ENCODE data around the gene FAM83D. TPM values are rescaled to one million over a fixed set of nuclear protein-coding genes. Genes with fewer than 3 reads are reported as not detected.

FAM83D gene
- total and polyA plus RNA-seq, 2 of the 4 experiments (the other 2 are of a cell fraction): 20.4 to 26.4 TPM

- peak overlapping the region; percentile 73 for H3K14ac ChIP-seq (replicated peaks; ENCODE audit: low read depth, low read length)
- no peaks in the 10 kb centered on the region; the same call in 1 of the 2 replicates for H3K36me3 ChIP-seq (ENCODE audit: control insufficient read depth, insufficient read depth, low read length)
- H4K8ac ChIP-seq (ENCODE audit: low read depth in 2 of 2, low read length in 2 of 2): peak overlapping the region; percentile 82 to 93
- in situ Hi-C loops (cut with MboI; ENCODE audit: low sequenced_read_pairs) (no loop called here), dilution Hi-C loops (cut with HindIII; ENCODE audit: low sequenced_read_pairs, unreplicated experiment) (no loop called here), intact Hi-C loops (cut with micrococcal nuclease) (no loop called here)
- H2BK20ac ChIP-seq (ENCODE audit: low read depth, low read length): peak overlapping the region; percentile 98
- H3K18ac ChIP-seq (ENCODE audit: low read depth, low read length): peak overlapping the region; percentile 30; the same call in 1 of the 2 replicates
- no peaks in the 10 kb centered on the region for H3K27me3 ChIP-seq (ENCODE audit: control insufficient read depth, insufficient read depth, low read length)
- BruUV-seq (replicated peaks): no TSS peak
- H2AFZ ChIP-seq (replicated peaks; ENCODE audit: low read length, poor library complexity): no peak overlapping the region
- ATAC-seq (ENCODE audit: low read depth) (peak; percentile 10; the same call in 1 of the 2 replicates), DNase-seq (no peak)
- peaks cover 21% of the 10 kb centered on the region for H3K9me1 ChIP-seq (ENCODE audit: insufficient read depth, low read length)
- H3K27ac ChIP-seq (ENCODE audit: insufficient read depth, low read length): peak overlapping the region; percentile 87
- peak overlapping the region; percentile 17 for H4K5ac ChIP-seq (ENCODE audit: low read depth, low read length)
- peak overlapping the region; percentile 22; the same call in 1 of the 2 replicates for H3K9ac ChIP-seq (ENCODE audit: low read depth, low read length)
- H2BK120ac ChIP-seq (ENCODE audit: low read depth, low read length): peak overlapping the region; percentile 96
- CTCF ChIA-PET: interaction anchor here (1.0 kb wide), 2 partner anchors 8 to 10 kb away, joined by 3 read pairs; partner anchors contain the start of gene DHX35
- 92% methylated on average over 2 of the region's 4 CpGs; no CpG with 5 or more reads in 1 of the 2 experiments for WGBS, 2 experiments (ENCODE audit: extremely low coverage in 2 of 2, insufficient read length in 1 of 2)
- peaks cover 4% of the 10 kb centered on the region; the same call in 1 of the 2 replicates for H4K20me1 ChIP-seq (ENCODE audit: insufficient read depth, low read length)
- peak overlapping the region; percentile 97 for H3K4ac ChIP-seq (ENCODE audit: low read depth, low read length)
- H3K9me3 ChIP-seq (ENCODE audit: control insufficient read depth, insufficient read depth, low read length): no peaks in the 10 kb centered on the region
- peak overlapping the region; percentile 99 for H2BK5ac ChIP-seq (ENCODE audit: low read depth, low read length, poor library complexity, severe bottlenecking)
- no peak overlapping the region for H3K4me3 ChIP-seq (ENCODE audit: insufficient read depth, low read depth, low read length)
- H3K4me1 ChIP-seq (ENCODE audit: control insufficient read depth, insufficient read depth, low read length): peaks cover 20% of the 10 kb centered on the region
- peak overlapping the region; percentile 92 for H2AK5ac ChIP-seq (ENCODE audit: low read depth, low read length)
- H3K23ac ChIP-seq (ENCODE audit: low read depth, low read length): peak overlapping the region; percentile 94
- peak overlapping the region; percentile 88 for H3K56ac ChIP-seq (ENCODE audit: extremely low read depth, insufficient read depth, low read length)
- TF ChIP-seq MAZ (IDR thresholded peaks at IDR 0.05; ENCODE audit: borderline replicate concordance, low read depth, low read length) (no peak), USF2 (IDR thresholded peaks at IDR 0.05; ENCODE audit: low read depth, low read length) (no peak), CHD1 (IDR thresholded peaks at IDR 0.05; ENCODE audit: low read depth, low read length) (no peak), MAFK (IDR thresholded peaks at IDR 0.05; ENCODE audit: low read depth, low read length) (no peak), SMC3 (IDR thresholded peaks at IDR 0.05; ENCODE audit: low read depth, low read length) (no peak), RAD21 (IDR thresholded peaks at IDR 0.05; ENCODE audit: low read length) (no peak), BHLHE40 (IDR thresholded peaks at IDR 0.05; ENCODE audit: low read depth, low read length) (no peak), CEBPB (IDR thresholded peaks at IDR 0.05; ENCODE audit: low read depth, low read length) (no peak), RCOR1 (IDR thresholded peaks at IDR 0.05; ENCODE audit: insufficient replicate concordance, low read length) (no peak), FOS (IDR thresholded peaks at IDR 0.05; ENCODE audit: low read depth, low read length) (no peak), RFX5 (IDR thresholded peaks at IDR 0.05; ENCODE audit: low read depth, low read length) (no peak), CTCF (conservative IDR thresholded peaks at IDR 0.05; ENCODE audit: low read depth, low read length) (no peak), MXI1 (IDR thresholded peaks at IDR 0.05; ENCODE audit: borderline replicate concordance, low read depth, low read length) (no peak), ELK1 (IDR thresholded peaks at IDR 0.05; ENCODE audit: borderline replicate concordance, low read depth, low read length) (no peak), NFE2L2 (IDR thresholded peaks at IDR 0.05; ENCODE audit: low read depth, low read length) (no peak), POLR2A (IDR thresholded peaks at IDR 0.05; ENCODE audit: low read depth, low read length) (no peak)
- peak overlapping the region; percentile 95 for H4K91ac ChIP-seq (ENCODE audit: insufficient read depth, low read depth, low read length)
- H2BK15ac ChIP-seq (ENCODE audit: low read depth, low read length): peak overlapping the region; percentile 98
- POLR2A ChIA-PET (ENCODE audit: unreplicated experiment): no interaction called here
- peak overlapping the region; percentile 89 for H2AK9ac ChIP-seq (replicated peaks; ENCODE audit: low read depth, low read length, poor library complexity)
- H3K79me1 ChIP-seq (ENCODE audit: low read depth in 1 of 2, low read length in 2 of 2): peaks cover 38 to 67% of the 10 kb centered on the region in 2 experiments
- peak overlapping the region; percentile 1; the same call in 1 of the 2 replicates for H3K4me2 ChIP-seq (ENCODE audit: low read depth, low read length)
Observed at GRCh38 chr20:38969708-38970107, 43.5 kb downstream of the FAM83D start.

Measured in IMR-90 (cell line).